Activated CD4-positive, CD25-positive, alpha-beta regulatory T cell treated with anti-CD3 and anti-CD28 coated beads, Interleukin-2, amount 50 U/mL, for 72 hours (primary cell): ENCODE results near the gene TNNI3.
"Not testable (repeated sequence)": the region's sequence is repeated elsewhere in the genome, so short reads cannot be mapped to it uniquely, and the experiment has no call there.

Source experiments
- DNase-seq: peaks from one replicate; pipeline ENCODE4 v3.0.0; 2021

TNNI3 gene

GRCh38 chr19:55172741-55173140, 15.2 kb upstream of the TNNI3 start:
- DNase-seq = no peak

- DNase-seq = not testable (repeated sequence)
Observed at GRCh38 chr19:55172318-55172717, 14.8 kb upstream of the TNNI3 start.

GRCh38 chr19:55171440-55171839, 13.9 kb upstream of the TNNI3 start:
- no peak for DNase-seq

GRCh38 chr19:55169136-55169535, 11.6 kb upstream of the TNNI3 start:
- DNase-seq = no peak

- DNase-seq = peak; percentile 69
Observed at GRCh38 chr19:55166530-55167268, 9.2 kb upstream of the TNNI3 start, which contains the start of gene DNAAF3. Gene DNAAF3, minus strand, starts transcription at chr19:55166613. Its CDS starts 200 bp downstream, at chr19:55166413.

- no peak for DNase-seq
Observed at GRCh38 chr19:55165952-55166529, 8.5 kb upstream of the TNNI3 start.

GRCh38 chr19:55161571-55162322, 4.2 kb upstream of the TNNI3 start:
- DNase-seq = no peak

- no peak for DNase-seq
Observed at GRCh38 chr19:55160986-55161365, 3.4 kb upstream of the TNNI3 start.

GRCh38 chr19:55160128-55160985, 2.8 kb upstream of the TNNI3 start:
- peak; percentile 91 for DNase-seq

- DNase-seq = no peak
Observed at GRCh38 chr19:55158848-55159749, 1.6 kb upstream of the TNNI3 start.

- no peak for DNase-seq
Observed at GRCh38 chr19:55158423-55158822, 891 bp upstream of the TNNI3 start.

- DNase-seq = peak; percentile 51
Observed at GRCh38 chr19:55156202-55157063, 1.1 kb downstream of the TNNI3 start.

- DNase-seq = not testable (repeated sequence)
Observed at GRCh38 chr19:55155784-55156183, 1.7 kb downstream of the TNNI3 start.

GRCh38 chr19:55153652-55154264, 3.8 kb downstream of the TNNI3 start:
- no peak for DNase-seq

GRCh38 chr19:55152017-55152416, 5.5 kb downstream of the TNNI3 start:
- DNase-seq = no peak

GRCh38 chr19:55149078-55150003, 8.2 kb downstream of the TNNI3 start, which contains the start of gene TNNT1:
Gene TNNT1, minus strand, starts transcription at chr19:55149206. Its CDS starts 2,049 bp downstream, at chr19:55147157.
- DNase-seq = no peak

- DNase-seq = no peak
Observed at GRCh38 chr19:55147545-55148251, 9.8 kb downstream of the TNNI3 start.

- no peak for DNase-seq
Observed at GRCh38 chr19:55146705-55147273, 10.7 kb downstream of the TNNI3 start.
